ENCODE results near the gene MPRIP. TPM values are rescaled to one million over a fixed set of nuclear protein-coding genes. Genes with fewer than 3 reads are reported as not detected.
A peak's percentile ranks its signal among the peaks of the same experiment; 100 is the strongest.

Gene MPRIP
- total RNA-seq, 1 experiment from 2014 or later, result 132 TPM

DNA sequence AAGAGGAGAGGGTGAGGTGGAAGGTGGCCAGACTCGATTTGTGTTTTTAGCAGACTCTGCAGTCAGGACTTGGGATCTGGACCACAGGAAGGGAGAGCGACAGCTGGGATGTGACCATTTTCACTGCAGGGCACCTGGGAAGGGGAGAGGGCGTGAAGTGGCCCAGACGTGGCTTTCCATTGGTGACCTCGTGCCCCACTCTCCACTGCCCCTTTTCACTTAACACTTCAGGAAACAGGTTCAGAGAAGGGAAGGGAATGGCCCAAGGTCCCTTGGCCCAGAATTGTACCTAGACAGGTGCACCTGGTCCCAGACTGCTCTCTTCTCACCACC, 22.9 kb upstream of the MPRIP start:
- no CpG with 5 or more reads among the region's 5 CpGs for WGBS (ENCODE audit: extremely low coverage, insufficient read length, low lambda C conversion rate)
- no peak overlapping the region for H3K27ac ChIP-seq (ENCODE audit: insufficient read length, low read depth, low read length)
- no peak overlapping the region for H2BK20ac ChIP-seq (ENCODE audit: low read depth, low read length, poor library complexity, severe bottlenecking)
- Mint-ChIP-seq H3K36me3 (ENCODE audit: insufficient read depth in 1 of 3, low read depth in 3 of 3) (no peaks in the 10 kb centered on the region), H3K9me3 (no peaks in the 10 kb centered on the region; a peak in 1 of 5 replicates), H3K4me1 (peaks cover 2 to 4% of the 10 kb centered on the region in 2 experiments; a peak in 2 of 4 replicates), H3K27me3 (ENCODE audit: low read depth) (peaks cover 4% of the 10 kb centered on the region; the same call in 1 of the 2 replicates), H3K27ac (no peak overlapping the region; a peak in 1 of 7 replicates), H3K4me3 (no peak overlapping the region)
- H2BK120ac ChIP-seq (ENCODE audit: low read depth, low read length, poor library complexity, severe bottlenecking), result no peak overlapping the region
- DNase-seq, result peak; percentile 26
- no peaks in the 10 kb centered on the region for H3K9me3 ChIP-seq (ENCODE audit: control insufficient read depth, low read depth, low read length)
- no peak overlapping the region for H3K9ac ChIP-seq (ENCODE audit: extremely low read depth, insufficient read length, low read length)
- no peak overlapping the region for H4K5ac ChIP-seq (ENCODE audit: insufficient read length, low read depth, low read length)
- H3K14ac ChIP-seq (ENCODE audit: insufficient read depth, low read length), result no peak overlapping the region
- no peak overlapping the region for H3T11ph ChIP-seq (ENCODE audit: low read length)
- H4K91ac ChIP-seq (ENCODE audit: insufficient read length, low read depth, low read length), result no peak overlapping the region
- TF ChIP-seq, protein P1, sequence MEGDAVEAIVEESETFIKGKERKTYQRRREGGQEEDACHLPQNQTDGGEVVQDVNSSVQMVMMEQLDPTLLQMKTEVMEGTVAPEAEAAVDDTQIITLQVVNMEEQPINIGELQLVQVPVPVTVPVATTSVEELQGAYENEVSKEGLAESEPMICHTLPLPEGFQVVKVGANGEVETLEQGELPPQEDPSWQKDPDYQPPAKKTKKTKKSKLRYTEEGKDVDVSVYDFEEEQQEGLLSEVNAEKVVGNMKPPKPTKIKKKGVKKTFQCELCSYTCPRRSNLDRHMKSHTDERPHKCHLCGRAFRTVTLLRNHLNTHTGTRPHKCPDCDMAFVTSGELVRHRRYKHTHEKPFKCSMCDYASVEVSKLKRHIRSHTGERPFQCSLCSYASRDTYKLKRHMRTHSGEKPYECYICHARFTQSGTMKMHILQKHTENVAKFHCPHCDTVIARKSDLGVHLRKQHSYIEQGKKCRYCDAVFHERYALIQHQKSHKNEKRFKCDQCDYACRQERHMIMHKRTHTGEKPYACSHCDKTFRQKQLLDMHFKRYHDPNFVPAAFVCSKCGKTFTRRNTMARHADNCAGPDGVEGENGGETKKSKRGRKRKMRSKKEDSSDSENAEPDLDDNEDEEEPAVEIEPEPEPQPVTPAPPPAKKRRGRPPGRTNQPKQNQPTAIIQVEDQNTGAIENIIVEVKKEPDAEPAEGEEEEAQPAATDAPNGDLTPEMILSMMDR (conservative IDR thresholded peaks at IDR 0.05), result no peak
- H3K56ac ChIP-seq (ENCODE audit: insufficient read length, low read depth, low read length), result no peak overlapping the region
- H3K23me2 ChIP-seq (ENCODE audit: insufficient read length, low read depth, low read length, poor library complexity, severe bottlenecking), result no peaks in the 10 kb centered on the region
- H2BK15ac ChIP-seq (ENCODE audit: low read depth, low read length), result no peak overlapping the region
- no peak overlapping the region for H2AK5ac ChIP-seq (ENCODE audit: insufficient read length, low read length)
- no peak overlapping the region for H3K18ac ChIP-seq (ENCODE audit: insufficient read length, low read depth, low read length)
- no peak overlapping the region for H2AFZ ChIP-seq (ENCODE audit: low read length)
- no peak overlapping the region for H2BK5ac ChIP-seq (ENCODE audit: insufficient read length, low read length)
- H4K20me1 ChIP-seq (ENCODE audit: control insufficient read depth, insufficient read depth, insufficient read length), result no peaks in the 10 kb centered on the region
- H4K8ac ChIP-seq (replicated peaks; ENCODE audit: insufficient read length, low read depth, low read length), result no peak overlapping the region
- no peaks in the 10 kb centered on the region for H3K79me1 ChIP-seq (ENCODE audit: insufficient read depth, low read depth, low read length, poor library complexity, severe bottlenecking)
- H3K4me2 ChIP-seq (ENCODE audit: insufficient read depth, insufficient read length, low read length), result no peak overlapping the region
- H3K23ac ChIP-seq (ENCODE audit: insufficient read length, low read depth, low read length), result no peak overlapping the region
- no peaks in the 10 kb centered on the region for H3K4me1 ChIP-seq (ENCODE audit: insufficient read depth, low read length)
- no peaks in the 10 kb centered on the region for H3K27me3 ChIP-seq (ENCODE audit: insufficient read depth, low read length)
- no peak overlapping the region for H2BK12ac ChIP-seq (ENCODE audit: insufficient read length, low read depth, low read length)
- H3K79me2 ChIP-seq (ENCODE audit: insufficient read depth, low read length), result no peaks in the 10 kb centered on the region
- H3K4ac ChIP-seq (ENCODE audit: low read depth, low read length), result no peak overlapping the region

Data from H9 (cell line).